Stimulated activated CD4-positive, alpha-beta T cell treated with anti-CD3 and anti-CD28 coated beads, TNF-alpha, amount 100 ng/mL, for 1 hour (primary cell): ENCODE results near the gene LOXL1.
A peak's percentile ranks its signal among the peaks of the same experiment; 100 is the strongest.
"Not testable (repeated sequence)": the region's sequence is repeated elsewhere in the genome, so short reads cannot be mapped to it uniquely, and the experiment has no call there.

Experiments
- DNase-seq, 3 donors: peaks; one replicate each; pipeline ENCODE4 v3.0.0-alpha.2; 2020; ENCODE audit warnings: low read depth in 3 of 3, low spot score in 1 of 3

The LOXL1 gene

DNA sequence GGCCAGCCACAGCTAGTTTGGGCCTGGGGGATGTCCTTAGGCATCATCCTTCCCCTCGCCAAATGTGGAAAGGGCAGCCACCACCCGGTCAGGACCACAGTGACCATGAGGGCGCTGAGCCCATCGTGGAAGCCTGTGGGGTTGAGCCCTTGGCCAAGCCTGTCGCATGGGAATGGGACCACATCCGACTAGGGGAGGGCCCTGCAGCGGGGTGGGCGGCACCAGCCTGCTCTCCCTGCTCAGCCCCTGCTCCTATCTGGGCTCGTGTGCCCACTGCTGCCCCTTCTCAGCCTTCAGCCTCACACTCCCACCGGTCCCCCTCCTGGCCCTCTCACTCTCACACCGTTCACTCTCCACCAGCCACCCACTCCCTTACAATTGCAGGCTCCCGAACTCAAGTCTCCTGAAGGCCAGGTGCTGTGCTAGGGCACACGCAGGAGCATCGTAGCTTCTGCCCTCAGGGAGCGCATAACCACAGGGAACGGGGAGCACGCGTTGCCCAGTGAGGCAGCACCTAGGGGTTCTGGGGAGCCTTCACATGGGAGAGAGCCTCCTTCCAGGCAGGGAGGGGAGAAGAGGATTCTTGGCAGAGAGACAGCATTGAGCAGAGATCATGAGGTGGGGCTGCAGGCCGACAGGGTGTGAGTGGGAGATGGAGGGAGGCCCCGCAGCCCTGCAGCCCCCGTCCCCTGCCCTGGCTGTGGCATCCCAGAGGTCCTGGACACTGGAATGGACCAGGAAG, 26.1 kb downstream of the LOXL1 start:
- no peak for DNase-seq

DNA sequence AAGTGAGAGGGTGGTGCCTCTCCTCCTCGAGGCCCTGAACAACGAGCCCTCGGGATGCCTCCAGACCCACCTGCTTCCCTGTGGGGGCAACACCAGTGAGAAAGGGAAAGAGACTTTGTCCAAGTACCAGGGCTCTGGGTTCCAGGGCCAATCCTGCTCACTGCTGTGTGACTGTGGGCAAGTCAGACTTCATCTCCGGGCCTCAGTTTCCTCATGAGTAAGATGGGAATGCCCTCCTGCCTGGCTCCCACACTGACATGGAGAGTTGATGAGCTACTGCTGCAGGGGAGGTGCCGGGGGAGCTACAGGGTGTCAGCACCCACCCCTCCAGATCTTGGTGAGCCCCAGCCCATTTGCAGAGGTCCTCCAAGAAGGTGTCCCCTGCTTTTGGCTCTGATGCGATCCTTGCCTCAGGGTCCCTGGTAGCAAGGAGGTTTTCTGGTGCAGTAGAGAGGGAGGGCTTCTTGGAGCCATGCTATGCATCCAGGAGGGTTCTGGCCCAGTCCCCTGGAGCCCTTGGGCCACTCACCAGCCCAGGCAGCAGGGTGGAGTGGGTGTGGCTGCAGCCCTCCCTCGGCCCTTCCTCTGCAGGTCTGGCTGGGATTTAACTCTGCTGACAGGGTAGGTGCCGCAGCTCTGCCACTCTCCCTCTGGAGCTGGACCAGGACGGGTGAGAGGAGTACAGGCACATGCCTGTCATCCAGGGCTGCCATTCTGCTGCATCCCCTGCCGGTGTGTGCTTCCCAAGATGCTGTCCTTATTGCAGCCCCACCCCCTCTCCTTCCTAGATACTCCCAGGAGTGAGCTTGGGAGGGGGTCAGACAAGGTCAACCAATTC, 26.9 kb downstream of the LOXL1 start:
- DNase-seq = no peak

DNA sequence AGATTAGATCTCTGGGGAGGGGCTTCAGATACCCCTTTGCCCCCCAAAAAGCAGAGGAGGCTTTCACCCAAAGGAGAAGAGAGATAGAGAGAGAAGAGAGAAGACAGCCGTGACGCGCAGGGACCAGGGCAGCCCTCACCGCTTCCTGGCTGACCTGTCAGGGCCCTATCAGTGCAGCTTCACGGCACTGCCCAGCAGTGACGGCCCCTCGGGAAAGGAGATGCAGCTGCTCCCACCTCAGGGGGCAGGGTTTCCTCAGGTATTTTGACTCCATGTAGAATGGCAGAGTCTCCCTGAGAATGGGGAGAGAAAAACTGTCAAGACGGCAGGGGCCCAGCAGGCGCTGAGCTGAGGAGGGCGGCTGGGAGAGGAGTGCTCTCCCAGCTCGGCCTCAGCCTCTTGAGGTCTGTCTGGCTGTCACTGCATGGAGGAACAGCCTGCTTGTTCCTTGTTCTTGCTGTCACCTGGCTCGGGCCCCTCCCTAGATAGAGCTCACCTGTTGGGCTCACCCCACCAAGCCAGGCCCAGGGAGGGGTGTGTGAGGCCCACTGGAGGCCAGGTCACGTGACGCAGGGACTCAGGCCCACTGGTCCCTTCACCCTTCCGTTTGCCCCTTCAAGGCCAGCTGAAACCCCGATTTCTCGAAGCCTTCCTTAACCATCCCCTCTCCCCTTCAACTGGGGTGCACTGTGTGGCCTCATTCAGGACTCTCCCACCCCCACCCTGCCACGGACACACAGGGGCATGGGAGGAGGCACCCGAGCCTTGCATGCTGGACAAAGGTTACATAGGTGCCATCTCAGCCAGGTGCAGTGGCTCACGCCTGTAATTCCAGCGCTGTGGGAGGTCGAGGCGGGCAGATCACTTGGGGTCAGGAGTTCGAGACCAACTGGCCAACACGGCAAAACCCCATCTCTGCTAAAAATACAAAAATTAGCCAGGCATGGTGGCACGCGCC, 28.2 kb downstream of the LOXL1 start:
- no peak for DNase-seq

DNA sequence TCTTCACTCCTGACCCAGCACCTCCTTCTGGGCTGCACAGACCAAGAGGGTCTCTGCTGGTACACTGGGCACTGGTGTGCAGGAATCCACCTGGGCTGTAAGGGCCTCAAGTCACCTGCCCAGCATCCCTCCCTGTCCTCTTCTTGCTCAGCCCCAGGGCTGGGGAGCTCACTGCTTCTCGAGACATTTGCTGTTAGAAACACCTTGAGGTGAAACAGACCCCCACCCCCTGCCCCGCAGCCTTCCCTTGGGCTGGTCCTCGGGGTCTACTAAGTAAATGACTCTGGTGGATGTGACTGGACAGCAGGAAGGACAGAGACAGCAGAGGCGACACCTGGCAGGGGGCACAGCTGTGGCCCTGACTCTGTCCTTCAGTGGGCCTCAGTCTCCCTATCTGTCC, 29.1 kb downstream of the LOXL1 start:
- no peak for DNase-seq

DNA sequence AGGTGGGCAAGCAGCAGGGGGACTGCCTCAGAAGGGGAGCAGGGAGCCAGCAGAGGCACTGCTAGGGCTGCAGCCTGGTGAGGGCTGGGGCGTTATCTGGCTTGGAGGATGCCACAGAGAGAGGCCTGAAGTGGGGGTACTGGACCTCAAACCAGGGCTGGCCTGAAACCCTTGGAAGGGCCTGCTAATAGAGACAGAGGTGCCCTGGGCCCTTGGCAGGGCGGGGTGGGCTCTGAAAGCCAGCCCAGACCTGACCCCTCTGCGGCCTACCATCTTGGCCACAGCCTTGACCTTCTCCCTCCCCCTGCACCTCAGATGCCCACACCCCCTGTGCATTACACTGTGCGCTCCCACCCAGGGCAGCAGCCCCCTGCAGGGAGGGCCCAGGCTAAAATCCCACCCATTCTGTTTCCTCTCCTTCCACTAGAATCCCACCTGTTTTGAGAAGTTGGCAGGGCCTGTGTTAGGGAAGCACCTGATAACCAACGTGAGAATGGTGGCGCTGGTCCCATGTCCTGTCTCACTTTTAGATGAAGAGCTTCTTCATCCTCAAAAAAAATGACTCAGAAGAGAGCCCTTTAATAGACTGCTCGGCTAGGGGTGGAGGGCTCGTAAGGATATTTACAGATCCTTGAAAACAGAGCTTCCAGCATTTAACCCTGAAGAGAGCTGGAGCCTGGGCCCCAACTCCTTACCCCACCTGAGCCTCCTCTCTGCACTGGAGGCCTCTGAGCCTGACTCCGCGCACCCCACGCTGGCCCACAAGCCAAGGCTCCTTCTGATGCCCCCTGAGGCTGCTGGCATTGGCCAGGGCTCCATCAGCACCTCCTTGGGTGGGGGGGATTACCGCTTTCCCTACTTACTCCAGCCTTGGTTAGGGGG, 29.8 kb downstream of the LOXL1 start:
- DNase-seq = no peak

DNA sequence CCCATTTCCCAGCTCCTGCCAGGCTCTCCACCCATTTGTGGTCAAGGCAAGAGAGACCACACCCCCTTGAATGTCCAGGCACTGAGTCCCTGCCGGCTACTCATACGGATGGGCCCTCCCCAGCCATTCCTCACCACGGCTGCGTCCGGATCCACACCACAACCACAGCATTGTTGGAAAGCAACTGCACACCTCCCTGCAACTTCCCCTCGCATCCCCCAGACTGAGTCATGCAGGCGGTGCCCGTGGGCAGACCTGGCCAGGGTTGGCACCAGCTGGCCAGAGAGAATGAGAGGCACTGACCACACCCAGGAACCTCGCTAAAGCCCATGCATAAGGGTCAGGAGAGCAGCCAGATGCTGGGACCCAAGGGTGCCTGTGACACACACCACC, 30.5 kb downstream of the LOXL1 start:
- no peak for DNase-seq

DNA sequence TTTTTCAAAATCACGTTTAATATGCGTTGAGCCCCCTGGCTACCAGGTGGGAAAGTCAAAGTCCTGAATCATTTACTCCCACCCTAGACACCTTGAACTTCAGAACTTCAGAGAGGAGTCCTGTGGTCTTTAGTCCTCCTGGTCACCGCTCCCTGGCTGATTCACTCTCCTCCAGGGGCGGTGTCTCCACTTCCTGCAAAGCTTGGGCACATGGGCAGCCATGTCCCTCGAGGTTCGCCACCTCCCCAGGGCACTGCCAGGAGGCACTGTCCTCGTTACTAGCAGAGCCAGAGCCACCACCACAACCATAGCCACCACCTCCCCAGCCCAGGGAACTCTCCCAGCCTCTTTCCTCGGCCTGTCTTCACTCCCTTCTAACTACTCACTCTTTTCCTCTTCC, 31.0 kb downstream of the LOXL1 start:
- no peak for DNase-seq

DNA sequence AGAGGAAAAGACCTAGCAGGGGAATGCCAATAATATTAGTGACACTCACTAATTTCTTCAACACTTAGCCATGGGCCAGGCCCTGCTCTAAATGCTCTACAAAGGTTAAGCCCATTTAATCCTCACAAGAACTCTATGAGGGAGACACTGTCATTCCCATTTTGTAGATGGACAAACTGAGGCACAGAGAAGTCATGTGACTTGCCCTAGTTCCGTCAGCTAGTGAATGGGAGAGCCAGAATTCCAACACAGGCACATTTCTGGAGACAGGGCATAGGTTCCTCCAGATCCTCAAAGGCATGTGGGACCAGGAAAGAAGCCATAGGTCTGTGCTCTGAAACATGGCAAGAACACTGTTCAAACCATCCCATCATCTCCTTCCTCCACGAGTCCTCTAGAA, 31.5 kb downstream of the LOXL1 start:
- no peak for DNase-seq

DNA sequence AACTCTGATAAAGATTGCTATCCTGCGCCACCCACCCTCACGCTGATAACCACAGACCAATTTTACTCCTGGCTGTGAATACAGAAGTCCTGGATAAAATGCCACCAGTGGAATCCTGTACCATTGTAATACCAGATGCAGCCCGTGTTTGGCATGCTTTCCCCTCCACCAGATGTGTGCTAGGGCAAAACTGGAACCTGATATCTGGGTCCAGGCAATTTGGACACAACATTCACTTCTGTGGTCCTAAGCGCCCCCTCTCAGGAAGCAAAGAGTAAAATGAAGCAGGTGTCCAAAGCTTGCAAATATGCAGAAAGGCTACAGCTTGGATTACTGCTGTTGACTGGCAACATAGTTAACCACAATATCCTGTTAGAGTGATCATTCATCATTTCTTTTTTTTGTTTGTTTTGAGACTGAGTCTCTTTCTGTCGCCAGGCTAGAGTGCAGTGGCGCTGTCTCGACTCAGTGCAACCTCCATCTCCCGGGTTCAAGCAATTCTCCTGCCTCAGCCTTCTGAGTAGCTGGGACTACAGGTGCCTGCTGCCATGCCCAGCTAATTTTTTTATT, 32.8 kb downstream of the LOXL1 start:
- no peak for DNase-seq

DNA sequence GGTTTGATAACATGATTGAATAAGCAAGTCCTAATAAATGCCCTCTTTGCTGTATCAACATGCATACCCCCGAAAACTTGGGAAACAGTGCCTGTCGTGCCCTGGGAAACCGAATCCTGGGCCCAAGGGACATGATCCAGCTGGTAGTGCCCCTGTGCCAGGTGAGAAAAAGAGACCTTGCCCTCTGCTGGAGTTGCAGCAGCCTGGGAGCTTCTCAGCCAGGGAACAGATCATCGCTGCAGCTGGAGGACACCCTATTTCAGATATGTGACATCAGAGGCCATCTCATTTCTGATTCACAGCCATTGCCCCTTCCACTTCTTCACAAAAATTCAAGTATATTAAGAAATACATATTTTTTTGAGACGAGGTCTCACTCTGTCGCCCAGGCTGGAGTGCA, 33.5 kb downstream of the LOXL1 start:
- DNase-seq = no peak

DNA sequence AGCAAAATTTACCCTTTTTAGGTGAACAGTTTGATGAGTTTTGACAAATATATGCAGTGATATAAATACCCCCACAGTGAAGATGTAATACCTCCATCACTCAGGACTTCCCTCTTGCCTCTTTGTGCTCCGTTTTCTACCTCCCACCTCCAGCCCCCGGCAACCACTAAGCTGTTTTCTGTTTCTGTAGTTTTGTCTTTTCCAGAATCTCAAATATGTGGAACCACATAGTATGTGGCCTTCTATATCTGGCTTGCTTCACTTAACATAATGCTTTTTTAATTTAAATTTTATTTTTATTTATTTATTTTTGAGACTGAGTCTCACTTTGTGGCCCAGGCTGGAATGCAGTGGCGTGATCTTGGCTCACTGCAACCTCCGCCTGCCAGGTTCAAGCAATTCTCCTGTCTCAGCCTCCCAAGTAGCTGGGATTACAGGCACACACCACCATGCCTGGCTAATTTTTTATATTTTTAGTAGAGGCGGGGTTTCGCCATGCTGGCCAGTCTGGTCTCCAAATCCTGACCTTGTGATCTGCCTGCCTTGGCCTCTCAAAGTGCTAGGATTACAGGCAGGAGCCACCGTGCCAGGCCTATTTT, 34.3 kb downstream of the LOXL1 start:
- not testable (repeated sequence) for DNase-seq

DNA sequence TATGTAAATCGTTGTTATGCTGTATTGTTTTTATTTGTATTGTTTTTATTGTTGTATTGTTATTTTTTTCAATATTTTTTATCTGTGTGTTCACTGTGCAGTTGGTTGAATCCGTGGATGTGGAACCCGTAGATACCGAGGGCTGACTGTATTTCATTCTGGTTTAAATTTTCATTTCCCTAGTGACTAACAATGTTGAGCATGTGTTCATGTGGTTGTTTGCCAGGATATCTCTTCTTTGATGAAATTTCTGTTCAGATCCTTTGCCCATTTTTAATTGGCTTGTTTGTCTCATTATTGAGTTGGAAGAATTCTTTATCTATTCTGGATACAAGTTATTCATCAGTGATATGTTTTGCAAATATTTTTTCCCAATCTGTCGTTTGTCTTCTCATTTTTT, 36.2 kb downstream of the LOXL1 start:
- no peak for DNase-seq

DNA sequence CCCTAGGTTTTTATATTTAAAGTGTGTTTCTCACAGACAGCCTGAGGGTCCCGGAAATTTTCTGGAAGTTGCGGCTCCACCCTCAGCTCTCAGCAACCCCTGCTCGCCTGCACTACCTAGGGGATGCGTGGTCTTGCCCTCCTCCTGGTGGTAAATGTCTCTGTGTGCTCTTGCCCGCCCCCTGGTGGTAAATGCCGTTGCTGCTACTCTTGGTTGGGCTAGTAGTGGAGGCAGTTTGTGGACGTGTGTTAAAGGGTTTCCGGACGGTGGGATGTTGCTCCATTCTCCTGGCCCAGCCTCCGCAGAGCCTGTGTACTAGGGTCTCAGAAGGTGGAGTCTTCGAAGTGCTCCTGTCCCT, 38.5 kb downstream of the LOXL1 start:
- DNase-seq = peak; percentile 68 to 82 (median 69)

DNA sequence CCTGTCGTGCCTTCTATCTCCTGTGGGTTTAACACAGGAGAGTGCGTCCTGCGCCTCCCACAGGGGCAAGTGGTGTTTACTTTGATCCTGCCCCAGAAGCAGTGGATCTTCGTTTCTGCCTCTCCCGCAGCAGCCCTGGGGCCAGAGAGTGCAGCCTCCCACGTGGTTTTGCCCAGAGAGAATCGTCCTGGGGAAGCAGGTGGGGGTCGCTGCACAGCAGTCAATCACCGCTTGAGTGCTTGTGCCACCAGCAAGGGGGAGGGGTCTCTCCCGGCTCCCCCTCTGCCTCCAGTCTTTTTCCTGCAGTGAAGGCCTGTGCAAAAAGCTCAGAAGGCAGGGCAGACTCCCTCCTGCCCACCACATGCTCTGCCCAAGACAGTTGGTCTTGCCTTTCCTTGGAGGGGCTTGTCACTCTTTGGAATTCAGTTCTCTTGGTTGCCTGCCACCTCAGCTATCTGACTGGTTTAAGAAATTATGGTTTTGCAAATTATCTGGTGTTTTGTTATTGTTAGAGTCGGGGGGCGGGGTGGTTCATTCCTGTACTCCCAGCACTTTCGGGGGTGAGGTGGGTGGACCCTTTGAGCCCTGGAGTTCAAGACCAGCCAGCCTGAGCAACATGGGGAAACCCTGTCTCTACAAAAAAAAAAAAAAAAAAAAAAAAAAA, 39.0 kb downstream of the LOXL1 start:
- peak in 1 of 3 donors; percentile 42 for DNase-seq

DNA sequence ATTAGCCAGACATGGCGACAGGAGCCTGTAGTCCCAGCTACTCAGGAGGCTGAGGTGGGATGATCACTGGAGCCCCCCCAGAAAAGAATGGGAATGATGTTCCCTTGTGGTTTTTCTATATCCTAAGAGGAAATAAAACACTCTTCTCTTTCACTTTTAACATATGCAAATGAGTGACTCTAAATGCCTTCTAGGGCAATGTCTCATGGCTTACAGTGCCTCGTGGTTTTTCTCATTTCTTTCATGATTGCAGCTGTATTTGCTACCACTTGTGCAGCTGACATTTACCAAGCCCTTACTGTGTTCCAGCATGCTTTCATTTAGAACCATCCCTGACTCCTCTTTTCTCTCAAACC, 39.5 kb downstream of the LOXL1 start:
- DNase-seq = no peak

DNA sequence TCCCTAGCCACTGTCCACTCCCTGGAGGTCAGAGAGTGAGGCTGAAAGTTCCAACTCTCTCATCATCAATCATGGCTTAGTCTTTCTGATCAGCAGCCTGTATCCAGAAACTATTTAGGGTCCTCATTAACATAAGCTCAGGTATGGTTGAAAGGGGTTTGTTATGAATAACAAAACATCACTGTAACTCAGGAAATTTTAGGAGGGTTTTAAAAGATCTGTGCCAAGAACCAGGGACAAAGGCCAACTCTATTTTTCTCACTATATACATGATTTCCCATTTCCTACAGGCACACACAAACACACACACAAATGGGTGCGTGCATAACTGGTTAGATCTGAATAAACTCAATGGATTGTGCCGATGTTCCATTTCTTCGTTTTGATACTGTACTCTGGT, 42.2 kb downstream of the LOXL1 start:
- no peak for DNase-seq

DNA sequence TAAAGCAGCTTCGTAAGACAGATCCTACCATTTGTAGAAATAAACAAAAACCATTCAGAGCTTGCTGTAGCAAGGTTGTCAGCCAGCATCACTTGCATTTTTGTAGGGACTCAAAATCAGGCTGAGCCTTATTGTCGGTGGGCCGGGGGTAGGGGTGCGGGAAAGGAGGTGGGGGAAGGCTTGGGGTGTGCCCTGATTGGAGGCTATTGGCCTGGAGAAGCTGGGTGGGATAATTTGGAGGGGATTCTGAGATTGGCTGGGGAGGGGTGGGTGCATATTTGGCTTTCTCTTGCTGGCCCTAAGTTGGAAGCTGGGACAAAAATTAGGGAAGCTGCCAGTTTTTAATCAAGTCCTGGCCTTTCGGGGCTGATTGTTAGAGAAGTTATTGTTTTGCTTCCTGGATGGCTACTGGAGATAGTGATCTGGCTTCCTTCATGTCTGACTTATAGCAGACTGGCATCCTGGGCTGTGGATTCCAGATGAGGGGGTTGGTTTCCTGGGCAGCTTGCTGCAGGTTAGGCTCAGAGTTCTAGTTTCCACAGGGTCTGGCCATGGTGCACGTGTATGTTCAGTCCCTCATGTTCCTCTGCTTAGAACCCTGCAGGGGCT, 43.0 kb downstream of the LOXL1 start:
- DNase-seq = no peak

DNA sequence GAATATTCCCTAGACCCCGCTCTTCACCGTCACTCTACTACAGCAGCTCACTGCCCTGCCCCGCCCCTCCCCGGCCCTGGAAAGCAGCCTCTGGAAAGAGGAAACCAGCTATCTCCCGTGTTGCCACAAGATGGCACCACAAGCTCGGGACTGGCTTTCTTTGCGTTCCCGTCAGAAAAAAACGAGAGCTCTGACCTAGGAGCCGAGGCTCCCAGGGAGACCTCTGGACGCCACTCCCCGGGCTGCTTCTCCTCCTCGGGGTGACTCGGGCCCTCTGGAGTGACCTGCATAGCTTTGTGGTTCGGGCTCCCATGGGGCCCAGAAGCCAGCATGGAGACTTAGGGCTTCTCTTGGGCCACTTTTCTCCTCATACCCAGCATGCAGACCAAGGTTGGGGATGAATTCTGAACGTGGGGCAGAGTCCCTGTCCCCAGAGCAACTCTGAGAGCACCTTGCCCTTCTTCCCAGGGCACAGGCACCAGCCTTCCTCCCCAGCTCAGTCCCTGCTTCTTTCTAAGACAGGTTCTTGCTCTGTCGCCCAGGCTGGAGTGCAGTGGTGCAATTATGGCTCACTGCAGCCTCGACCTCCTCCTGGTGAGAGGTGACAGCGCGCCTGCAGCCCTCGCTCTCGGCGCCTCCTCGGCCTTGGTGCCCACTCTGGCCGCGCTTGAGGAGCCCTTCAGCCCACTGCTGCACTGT, 46.9 kb downstream of the LOXL1 start:
- peak; percentile 31 to 70 (median 50) for DNase-seq
